ENCODE measurements around the gene CHCHD6.
A peak's percentile ranks its signal among the peaks of the same experiment; 100 is the strongest.

Gene CHCHD6

DNA sequence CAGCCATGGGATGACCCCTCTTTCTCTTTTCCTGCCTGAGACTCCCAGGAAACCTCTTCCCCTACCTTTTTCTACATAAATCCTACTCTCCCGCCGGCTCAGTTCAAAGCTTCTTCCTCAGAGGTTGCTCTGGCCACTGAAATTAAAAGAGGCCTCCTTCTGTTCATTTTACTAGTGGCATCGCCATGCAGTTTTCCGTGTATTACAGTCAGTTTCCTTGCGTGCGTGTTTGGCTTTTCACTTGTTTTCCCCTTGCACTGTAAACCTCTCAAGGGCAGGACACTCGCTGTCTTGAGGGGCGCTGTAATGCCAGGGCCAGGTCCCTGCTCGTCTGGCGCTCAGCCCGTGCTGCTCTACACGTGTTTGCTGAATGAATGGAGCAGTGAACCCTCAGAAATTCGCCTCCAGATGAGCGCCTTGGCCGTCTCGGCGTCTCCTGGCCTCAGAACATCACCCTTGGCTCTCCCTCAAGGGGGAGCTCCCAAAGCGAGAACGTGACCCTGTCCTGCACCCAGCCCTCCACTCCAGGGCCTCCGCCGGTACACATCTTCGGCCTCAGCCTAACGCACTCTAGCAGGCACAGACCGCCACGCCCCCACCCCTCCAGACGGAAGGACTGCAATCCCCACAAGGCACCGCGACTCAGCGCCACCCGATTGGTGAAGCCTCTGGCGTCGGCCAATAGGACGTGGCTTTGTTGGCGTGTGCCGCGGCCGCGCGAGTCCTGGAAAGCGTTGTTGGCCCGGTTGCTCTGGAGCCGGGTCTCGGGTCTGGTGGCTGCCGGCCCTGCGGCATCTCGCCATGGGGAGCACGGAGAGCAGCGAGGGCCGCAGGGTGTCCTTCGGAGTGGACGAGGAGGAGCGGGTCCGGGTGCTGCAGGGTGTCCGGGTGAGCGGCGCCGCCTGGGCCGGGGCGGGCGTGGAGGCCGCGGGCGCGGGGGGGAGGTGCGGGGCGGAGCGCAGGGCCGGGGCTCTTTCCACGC lies at the start of gene CHCHD6:
TSS of gene CHCHD6 (plus strand) at position 729 of the 982 bp plus-strand sequence. CDS start at position 802, 73 bp downstream.
- DNase-seq = peak; percentile 88 to 98

GRCh38 chr3:126654571-126655383 lies 49.3 kb upstream of the CHCHD6 start, which contains the start of gene TXNRD3:
Gene TXNRD3 (minus strand): TSS chr3:126655124.
- DNase-seq = peak; percentile 50 to 51

- DNase-seq = no peak
Observed at GRCh38 chr3:126655887-126656286, 48.2 kb upstream of the CHCHD6 start.

GRCh38 chr3:126656371-126657134 lies 47.5 kb upstream of the CHCHD6 start:
- DNase-seq = peak in 1 of 2 donors; percentile 8

GRCh38 chr3:126657901-126658300 lies 46.1 kb upstream of the CHCHD6 start:
- DNase-seq = no peak

DNA sequence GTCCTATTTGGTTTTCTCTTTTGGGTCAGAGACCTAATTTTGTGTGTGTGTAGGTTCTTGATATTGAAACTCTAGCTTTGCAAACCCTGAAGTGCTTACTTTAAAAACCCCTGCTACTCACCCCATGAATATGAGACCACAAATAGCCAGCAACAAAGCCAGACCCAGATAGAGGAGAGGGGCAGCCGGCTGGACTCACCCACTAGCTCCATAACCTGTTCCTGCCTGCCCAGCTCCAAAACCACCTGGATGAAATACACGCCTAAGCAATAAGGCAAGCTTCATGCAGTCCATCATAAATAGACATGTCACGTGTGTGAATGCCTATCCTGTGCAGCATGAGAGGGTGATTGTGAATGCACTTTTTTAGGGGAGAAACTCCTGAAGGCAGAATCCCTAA lies 45.5 kb upstream of the CHCHD6 start:
- DNase-seq = no peak

GRCh38 chr3:126659915-126660886 lies 43.8 kb upstream of the CHCHD6 start:
- no peak for DNase-seq

DNA sequence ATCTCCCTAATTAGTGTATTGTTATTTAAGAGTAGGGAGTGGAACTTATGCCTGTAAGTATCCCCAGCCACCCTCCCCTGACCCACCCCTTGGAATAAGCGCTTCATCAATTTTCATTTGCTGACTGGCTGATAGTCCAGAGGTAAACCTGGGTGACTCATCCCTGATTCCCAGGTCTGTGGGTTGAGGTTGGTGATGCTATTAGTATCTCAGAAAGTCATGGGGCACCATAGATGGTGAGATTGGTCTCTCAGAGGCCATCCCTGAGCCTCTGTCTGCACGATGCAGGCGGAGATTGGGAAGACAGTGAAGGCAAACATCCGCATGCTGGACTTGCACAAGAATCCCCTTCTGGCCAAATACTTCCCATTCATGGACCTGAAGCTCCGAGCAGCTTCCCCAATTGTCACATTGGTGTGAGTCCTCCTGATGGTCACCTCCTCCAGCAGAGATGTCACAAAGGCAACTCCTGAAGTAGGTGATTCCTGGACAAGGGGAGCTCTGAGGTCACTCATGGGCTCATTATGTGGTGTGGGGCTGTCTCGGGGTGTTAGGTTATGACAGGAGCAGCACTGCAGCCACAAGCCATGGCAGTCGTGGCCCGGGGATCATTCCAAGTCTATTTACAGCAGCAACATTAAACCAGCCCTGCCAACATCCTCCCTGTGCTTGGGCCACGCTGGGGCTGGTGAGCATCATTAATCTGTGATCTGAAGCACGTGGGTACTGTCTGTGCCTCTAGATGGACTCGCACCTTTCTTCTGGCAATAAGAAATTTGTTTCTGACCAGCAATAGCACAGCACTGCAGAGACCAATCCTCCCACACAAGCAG lies 42.3 kb upstream of the CHCHD6 start:
- DNase-seq = peak; percentile 23 to 65

DNA sequence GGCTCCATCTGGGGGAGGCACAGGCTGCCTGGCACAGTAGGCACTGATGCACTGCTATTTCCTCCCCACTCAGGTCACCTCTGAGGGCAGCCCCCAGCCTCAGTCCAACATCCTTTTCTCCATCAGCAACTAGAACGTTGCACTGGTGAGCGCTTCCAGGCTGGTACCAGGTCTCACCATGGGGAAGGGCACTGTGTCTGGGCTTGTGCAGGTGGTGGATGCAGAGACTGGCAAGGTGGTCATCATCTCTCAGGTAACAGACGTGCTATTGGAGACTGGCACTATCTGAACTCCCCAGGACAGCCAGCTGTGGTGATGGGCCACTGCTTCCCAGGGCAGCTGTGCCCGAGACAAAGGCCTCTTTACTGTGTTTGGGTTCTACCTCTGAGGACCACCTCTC lies 40.8 kb upstream of the CHCHD6 start:
- no peak for DNase-seq

DNA sequence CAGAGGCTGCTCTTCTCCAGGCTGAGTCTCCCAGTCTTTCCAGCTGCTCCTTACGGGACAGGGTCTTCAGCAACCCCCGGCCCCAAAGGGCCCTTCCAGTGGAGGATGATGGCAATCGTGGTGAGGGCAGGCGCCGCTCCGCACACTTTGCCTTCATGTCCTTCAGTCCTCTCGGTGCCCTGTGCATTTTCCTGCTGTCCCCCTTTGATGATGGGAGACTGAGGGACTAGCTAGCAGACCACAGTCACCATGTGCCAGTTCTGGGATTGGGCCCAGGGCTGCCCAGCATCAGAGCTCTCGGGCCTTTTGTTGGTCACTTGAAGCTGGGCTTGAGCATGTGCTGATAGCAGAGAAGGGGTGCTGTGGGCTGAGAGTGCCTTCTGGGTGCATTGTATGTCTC lies 40.3 kb upstream of the CHCHD6 start:
- DNase-seq = no peak

DNA sequence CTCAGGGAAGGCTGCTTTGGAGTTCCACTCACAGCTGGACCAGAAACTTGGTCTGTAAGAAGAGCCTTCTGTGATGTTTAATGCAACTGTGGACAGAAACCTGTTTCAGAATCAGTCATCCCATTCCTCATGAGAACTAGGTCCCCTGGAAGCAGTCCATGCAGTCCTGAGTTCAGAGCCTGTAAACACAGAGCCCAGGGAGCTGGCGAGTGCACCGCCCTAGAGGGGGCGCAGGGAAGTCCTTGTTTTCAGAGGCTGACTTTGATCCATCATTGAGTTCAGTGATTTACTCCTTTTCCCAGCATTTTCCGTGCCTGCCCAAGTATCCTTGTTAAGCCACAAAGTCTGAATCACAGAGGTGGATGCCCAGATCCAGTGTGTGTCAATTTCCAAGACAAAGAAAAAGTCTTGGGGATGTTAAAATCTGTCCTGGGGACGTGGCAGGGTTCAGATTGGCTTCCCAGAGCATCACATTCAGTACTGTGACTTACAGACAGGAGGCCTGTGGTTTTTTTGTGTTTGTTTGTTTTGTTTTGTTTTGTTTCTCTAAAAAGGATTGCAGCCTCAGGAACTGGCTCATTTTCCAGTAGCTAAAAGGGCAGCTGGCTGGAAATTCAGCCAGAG lies 39.3 kb upstream of the CHCHD6 start:
- no peak for DNase-seq

GRCh38 chr3:126665221-126665936 lies 38.7 kb upstream of the CHCHD6 start:
- no peak for DNase-seq

DNA sequence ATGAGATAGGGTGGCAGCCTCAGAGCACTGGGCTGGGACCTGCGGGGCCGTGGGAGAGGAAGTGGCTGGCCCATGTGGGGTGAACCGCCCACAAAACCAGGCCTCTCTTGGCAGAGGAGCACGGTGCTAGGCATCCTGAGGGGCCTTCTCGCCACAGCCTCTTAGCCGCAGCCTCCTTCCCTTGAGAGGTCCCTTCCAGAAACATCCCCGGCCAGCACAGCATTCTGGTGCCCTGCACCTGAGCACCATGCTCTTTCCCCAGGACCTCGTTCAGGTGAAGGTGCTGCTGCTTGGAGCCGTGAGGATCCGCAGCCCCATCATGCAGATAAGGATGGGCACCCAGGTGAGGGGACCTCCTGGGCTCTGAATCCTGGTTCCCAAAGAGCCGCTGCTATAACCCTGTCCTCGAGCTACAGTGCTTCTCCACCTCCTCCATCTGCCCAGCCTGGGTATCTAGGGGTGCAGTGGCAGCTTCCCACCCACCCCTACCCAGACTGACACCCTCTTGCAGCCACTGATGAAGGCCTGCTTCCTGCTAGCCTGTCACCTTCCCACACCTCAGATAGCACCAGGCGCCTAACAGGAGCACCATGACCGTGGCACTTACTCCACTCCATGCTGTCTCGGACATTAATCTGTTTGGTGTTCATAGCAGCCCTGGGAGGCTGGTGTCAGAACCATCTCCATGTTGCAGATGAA lies 37.9 kb upstream of the CHCHD6 start:
- no peak for DNase-seq

DNA sequence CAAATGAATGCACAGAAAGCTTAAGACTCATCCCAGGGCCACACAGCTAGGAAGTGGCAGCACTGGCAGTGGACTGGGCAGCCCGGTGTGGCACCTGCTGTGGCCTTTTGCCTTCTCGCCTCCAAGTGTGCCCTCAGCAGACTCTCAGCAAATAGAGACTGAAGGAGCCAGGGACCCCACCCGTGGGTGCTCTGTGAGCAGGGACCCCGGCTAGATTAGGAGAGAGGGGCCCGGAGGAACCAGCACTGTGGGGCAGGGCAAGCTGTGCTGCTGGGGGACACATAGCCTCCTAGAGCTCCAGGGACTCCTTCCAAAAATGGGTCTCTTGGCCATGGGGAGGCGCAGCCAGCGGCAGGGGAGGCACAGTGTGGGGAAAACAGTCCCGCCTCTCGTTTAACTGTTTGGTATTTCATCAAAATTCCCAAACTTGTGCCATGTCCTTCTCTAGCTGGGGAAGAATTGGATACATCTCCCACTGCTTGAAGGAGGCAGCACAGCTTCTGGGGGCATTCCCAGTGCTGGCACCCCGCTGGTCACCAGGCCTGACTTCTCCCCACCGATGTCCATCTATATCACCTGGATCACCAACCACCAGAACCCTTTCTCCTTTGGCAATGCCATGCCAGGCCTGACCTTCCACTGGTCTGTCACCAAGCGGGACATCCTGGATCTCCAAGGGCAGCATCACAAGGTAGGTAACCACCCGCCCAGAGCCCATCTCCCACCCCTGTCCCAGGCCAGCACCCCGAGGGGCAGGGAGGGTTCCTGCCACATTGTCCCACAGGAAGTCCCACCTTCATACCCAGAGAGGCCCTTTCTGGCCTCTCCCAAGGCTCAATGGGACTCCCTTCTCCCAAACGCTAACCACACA lies 37.1 kb upstream of the CHCHD6 start:
- no peak for DNase-seq

- DNase-seq = no peak
Observed at GRCh38 chr3:126667631-126668449, 36.2 kb upstream of the CHCHD6 start.

Measured in inflammatory macrophage treated with lipopolysaccharide for 1 hour (primary cell).